NCI-H748 treated with DMSO at 0.1 percent for 48 hours (cell line): ENCODE results near the gene ASCC1.
"Not testable (repeated sequence)": the region's sequence is repeated elsewhere in the genome, so short reads cannot be mapped to it uniquely, and the experiment has no call there.

Experiments used
- DNase-seq: peaks from one replicate; lab custom pipeline; 2025; lab: John Stamatoyannopoulos, UW

ASCC1 gene

DNA sequence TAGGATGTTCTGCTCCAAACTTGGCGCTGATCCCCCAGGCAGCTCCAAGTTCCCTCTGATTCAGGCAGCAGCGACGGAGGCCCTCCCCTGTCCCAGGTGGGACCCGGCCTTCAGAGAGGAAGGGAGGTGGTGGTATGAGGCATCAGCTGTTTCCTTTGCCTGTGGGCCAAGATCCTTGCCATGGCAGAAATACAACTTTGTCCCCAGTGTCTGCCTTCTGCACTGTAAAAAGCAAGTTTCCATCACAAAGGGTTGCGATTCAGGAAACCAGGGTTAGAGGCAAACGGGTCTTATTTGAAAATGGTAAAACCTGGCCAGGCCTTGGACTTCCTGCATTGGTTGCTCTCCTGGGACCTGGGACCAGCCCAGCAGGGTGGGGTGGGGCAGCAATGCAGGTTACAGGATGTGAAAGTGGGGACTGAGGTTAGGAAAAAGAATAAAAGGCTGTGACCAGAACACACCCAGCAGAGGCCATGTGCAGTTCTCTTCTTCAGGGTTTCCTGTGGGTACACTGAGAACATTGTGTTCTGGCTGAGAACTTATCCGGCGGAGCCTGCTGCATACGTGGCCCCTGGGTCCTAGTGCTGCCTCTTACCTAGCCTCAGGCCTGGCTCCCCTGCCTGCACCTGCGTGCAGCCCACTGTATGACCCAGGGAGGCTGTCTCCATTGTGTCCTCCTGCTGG, 32.5 kb upstream of the ASCC1 start:
- DNase-seq: no peak

DNA sequence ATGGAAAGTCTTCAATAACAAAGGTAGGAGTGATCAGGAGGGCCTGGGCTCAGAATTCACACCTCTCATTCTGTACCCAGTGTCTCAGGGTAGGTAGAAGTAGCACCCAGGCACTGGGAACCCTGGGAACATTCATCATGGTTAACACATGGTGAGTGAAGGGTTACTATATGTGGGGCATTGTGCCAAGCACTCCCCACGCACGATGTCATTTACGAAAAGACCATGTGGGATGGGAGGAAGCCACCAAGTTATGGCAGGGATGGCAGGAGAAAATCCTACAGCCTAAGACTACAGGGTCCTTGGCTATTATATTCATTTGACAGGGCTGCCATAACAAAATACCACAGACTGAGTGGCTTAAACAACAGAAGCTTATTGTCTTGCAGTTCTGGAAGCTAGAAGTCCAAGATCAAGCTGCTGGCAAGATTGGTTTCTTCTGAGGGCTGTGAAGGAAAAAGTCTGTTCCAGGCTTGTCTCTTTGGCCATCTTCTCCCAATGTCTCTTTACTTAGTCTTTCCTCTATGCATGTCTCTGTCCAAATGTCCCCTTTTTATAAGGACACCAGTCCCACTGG, 30.0 kb upstream of the ASCC1 start:
- DNase-seq: no peak

DNA sequence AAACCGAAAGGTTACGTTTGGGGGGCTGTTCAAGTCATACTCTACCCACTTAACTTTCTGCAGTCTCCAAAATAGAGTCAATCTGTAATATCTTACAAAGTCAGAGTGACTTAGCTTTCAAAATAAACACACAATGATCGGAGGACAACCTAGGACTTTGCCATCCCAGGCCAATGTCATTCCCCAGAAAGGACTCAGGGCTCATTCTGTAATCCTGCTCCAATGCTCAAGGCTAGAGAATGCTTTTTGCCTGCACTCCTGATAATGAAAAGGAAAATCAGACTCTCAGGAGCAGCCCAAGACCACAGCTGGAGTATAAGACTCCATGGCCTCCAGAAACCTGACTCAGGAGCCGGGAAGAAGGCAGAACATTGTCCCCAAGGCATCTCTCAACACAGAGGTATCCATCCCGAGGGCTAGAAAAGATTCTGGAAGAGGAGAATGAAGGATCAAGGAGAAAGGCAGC, 28.5 kb upstream of the ASCC1 start:
- DNase-seq: no peak

DNA sequence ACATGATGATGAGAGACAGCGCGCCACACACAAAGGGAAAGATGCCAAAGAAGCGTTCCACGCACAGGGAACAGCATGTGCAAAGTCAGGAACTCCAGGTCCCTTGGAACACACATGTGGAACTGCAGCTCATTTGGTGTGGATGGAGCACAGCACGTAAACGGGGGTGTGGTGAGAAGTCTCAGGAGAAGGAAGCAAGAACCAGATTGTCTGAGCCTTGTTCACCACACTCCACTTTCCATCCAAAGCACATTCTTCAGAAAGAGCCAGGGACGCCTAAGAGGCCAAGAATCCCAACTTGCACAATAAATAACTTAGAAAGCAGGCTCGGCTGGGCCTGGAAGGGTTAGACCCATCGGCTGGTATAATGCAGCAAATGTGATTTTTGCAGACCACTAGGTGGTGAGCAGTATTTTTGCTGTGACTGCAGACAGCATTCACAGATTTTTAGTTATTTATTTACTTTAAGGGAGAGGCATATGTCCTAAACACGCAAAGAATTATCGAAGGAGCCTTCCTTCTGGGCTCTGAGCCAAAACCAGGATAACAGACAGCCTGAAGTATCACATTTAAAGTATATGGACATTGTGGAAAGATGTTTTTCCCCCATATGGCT, 27.9 kb upstream of the ASCC1 start:
- no peak for DNase-seq

DNA sequence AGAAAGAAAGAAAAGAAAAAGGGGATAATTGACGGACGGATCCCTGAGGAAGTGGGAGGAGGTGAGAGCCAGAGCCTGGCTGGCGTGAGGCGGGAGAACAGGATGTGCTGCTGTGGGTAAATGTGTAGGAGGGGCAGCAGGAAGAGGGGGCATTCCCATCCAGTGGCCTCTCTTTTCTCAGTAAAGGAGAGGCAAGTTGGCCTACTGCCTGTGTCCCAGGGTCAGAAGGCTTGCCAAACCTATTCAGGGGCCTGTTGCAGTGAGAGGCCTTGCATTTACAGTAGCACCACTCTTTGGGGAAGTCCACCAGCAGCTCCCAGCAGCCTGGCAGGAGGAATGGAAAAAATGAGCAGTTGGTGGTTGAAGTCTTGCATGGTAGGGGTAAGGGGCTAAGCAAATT, 26.6 kb upstream of the ASCC1 start:
- no peak for DNase-seq

DNA sequence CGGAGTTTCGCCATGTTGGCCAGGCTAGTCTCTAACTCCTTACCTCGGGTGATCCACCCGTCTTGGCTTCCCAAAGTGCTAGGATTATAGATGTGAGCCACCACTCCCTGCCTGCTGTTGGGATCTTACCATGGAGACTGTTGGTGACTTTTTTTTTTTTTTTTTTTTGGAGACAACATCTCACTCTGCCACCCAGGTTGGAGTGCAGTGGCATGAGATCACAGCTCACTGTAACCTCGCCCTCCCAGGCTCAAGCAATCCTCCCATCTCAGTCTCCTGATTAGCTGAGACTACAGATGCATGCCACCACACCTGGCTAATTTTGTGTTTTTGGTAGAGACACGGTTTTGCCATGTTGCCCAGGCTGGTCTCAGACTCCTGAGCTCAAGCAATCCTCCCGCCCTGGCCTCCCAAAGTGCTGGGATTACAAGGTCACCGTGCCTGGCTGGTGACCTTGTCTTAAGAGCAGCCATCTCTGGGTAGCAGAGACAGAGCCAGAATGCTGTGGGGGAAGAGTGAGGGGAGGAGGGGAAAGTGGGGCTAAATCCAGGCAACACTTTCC, 25.7 kb upstream of the ASCC1 start:
- DNase-seq: no peak

DNA sequence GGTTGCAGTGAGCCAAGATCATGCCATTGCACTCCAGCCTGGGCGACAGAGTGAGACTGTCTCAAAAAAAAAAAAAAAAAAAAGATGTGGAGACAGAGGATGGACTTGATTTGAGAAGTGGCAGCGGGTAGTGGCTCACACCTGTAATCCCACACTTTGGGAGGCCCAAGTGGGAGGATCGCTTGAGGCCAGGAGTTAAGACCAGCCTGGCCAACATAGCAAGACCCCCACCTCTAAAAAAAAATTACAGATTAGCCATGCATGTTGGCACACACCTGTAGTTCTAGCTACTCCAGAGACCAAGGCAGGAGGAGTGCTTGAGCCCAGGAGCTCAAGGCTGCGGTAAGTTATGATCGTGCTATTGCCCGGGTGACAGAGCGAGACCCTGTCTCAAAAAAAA, 24.3 kb upstream of the ASCC1 start:
- DNase-seq: no peak

DNA sequence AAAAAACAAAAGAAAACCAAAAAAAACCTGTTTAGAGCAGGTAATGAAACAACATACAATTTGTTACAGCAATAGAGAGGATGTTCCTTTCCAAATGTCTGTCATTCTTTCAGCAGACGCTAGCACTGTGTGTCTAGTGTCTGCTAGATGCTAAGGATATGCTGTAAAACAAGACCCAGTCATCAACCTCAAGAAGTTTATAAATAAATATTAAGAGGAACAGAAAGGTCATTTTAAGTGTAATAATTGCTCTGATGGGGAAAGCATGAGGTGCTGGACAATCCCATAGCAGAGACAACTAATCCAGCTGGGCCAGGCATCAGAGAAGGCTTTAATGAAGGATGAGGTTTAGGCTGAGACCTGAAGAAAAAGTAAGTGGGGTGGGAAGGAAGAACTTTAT, 23.3 kb upstream of the ASCC1 start:
- no peak for DNase-seq

DNA sequence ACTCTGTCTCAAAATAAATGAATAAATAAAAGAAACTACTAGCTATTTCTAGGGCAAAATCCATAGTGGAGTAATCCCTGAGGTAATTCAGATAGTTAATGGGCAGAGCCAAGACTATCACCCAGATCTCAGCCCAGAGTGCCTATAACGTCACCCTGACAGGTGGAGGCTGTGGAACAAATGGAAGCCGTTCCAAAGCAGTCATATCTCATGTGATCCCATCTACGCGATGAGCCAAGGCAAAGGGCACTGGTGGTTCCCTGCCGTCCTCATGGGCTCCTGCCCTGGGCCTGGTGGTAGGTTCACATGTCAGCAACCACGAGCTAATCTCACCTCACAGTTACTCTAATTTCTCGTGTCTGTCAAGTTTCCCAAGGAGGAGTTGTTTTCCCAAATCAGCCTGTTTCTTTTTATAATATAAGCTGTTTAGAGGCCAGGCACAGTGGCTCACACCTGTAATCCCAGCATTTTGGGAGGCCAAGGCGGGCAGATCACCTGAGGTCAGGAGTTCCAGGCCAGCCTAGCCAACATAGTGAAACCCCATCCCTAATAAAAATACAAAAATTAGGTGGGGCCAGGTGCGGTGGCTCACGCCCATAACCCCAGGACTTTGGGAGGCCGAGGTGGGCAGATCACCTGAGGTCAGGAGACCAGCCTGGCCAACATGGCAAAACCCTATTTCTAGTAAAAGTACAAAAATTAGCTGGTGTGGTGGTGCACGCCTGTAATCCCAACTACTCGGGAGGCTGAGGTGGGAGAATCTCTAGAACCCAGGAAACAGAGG, 22.5 kb upstream of the ASCC1 start:
- DNase-seq: no peak

DNA sequence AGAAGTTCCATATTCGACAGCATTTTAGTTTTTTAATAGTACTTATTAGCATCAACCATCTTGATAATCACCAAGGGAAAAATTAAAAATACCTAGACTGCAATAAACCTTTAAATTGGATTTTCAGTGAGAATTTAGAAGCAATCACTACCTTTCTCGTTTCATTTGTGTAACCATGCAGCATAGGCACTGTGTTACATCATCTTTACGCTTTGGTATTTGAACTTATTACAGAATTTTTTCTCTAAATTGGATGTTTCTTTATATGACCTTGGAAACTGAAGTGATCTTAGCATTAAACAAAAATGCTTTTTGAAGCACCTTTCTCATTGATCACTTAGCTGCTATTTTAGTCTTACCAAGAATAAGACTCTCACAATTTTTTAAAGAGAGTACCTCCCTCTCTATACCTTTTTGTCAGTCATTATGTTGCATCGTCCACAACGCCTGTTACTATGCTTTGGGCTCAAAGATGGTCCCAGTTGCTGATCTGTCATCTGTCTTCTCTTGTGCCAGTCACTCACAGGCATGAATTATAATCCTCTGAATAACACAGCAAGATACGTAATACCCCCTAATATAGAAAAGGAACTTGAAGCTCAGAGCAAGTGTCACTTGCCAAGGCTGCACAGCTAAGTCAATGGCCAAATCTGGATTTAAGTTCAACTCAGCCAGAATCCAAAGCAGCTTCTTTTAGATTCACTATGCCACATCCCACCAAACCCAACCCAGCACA, 19.6 kb upstream of the ASCC1 start:
- DNase-seq: no peak

DNA sequence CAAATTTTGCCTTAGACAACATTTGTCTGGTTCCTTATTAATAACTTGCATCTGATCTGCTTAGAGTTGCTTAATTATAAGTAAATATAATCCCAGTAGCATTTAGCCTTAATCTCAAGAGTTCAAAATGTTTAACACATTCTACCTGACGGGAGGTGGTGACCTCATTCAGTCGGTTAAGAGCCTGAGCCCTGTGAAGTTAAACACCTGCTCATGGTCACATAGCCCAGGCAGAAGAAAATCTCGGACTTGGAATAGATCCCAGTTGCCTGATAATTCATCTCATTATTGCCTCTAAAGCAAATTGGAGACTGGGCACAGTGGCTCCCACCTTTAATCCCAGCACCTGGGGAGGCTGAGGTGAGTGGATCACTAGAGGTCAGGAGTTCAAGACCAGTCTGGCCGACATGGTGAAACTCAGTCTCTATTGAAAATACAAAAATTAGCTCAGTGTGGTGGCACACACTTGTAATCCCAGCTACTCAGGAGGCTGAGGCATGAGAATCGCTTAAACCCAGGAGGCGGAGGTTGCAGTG, 18.6 kb upstream of the ASCC1 start:
- no peak for DNase-seq

DNA sequence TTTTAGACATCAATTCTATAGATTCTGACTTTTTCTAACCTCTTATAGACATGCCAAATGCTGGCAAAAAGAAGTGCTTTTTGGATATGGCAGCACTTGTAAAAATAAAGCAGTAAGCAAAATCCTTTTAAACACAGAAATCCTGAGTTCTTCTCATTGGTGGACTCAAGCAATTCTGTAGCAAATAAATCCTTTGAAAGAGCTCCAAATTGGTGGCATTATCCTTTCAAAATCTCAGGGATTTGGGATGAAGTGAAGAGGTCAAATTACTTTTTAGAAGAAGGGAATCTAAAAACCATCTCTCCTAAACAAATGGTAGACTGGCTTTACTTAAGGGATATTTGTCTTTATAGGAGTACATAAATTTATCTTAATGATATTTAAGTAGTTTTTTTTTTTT, 17.5 kb upstream of the ASCC1 start:
- DNase-seq: no peak

DNA sequence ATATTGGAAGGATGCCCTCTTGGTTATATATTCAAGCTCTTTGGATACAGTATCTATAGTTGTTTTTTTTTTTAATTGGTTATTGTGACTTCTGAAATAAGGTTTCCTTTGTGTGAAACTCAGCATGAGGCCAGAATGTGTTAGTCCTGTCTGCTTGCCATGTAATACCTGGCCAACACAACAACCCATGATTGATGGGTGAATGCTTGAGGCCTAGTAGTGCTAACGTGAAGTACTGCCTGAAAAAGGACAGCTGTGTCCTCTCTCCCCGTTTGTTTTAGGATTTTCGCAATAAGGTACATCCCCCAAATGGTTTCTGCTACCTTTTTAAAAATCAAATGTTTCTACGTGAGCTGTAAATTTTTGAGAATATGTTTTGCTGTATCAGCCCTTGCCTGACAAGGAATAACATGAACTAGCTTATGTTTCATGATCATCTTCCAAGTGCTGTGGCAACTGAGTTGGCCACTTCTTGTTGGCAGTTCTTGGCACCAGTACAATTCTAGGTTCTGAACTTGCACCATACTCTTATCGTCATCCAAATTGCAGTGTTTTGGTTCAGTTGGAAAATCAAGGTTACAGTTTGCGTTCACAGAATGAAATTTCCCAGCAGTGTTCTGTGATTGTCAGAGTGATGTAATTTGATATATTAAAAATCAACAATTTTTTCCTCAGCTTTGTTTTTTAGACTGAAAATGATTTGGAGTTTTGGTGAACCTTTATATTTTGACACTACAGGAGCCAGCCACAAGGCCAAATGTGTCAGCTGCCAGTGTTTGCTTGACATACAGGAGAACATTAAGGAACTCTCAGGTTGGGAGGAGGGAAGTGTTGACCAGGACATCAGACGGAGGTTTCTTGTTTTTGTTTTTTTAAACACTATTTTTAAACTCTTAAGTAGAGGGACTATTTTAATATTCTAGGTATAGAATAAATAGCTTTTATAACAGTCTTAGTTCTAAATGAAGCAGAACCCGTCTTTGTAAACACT, 13.5 kb upstream of the ASCC1 start:
- peak; percentile 12 for DNase-seq

DNA sequence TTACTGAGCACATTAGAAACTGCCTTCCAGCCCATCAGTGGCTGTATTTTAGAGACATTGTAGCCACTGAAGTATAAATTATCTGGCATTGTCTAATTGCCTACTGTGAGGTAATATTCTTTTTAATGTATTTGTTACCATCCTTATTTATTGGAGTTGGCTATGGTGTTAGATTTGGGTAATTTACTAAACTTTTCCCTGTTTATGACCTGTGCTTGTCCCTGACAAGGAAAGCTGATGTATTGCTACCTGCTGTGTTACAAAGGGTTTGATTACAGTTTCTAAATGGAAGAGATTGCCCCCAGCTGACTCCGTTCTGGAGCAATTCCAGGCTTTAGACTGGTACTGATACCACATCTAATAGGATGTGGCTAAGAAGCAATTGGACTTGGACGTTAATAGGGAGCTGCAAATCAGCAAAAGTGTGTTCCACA, 12.3 kb upstream of the ASCC1 start:
- peak; percentile 64 for DNase-seq

DNA sequence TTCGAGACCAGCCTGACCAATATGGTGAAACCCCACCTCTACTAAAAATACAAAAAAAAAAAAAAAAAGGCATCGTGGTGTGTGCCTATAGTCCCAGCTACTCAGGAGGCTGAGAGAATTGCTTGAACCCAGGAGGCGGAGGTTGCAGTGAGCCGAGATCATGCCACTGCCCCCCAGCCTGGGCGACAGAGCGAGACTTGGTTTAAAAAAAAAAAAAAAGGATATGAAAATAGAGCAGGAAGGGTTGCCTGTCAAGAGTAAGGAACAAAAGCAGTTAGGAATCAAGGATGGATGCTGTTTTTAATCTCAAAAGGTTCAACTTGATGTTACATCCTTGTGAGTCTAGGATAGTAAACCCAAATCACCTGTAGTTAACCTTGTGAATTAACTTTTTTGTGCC, 11.8 kb upstream of the ASCC1 start:
- DNase-seq: no peak

DNA sequence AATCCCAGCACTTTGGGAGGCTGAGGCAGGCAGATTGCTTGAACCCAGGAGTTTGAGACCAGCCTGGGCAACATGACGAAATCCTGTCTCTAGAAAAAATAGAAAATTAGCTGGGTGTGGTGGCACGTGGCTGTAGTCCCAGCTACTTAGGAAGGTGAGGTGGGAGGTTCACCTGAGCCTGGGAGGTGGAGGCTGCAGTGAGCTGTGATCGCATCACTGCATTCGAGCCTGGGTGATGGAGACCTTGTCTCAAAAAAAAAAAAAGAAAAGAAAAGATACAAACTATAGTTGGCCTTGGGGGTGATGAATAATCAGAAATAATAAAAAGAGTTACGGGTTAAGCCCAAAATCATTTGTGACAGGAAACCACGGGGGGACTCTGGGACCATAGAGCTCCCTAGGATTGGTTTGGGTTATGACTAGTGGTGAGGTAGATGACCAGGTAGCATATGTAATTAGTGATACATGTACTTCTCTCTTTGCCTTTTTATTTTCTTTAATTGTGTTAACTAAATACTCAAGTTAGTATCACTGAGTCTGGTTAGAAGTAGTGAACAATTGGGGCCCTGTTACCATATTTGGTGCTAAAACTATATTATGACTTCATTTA, 10.4 kb upstream of the ASCC1 start:
- no peak for DNase-seq

DNA sequence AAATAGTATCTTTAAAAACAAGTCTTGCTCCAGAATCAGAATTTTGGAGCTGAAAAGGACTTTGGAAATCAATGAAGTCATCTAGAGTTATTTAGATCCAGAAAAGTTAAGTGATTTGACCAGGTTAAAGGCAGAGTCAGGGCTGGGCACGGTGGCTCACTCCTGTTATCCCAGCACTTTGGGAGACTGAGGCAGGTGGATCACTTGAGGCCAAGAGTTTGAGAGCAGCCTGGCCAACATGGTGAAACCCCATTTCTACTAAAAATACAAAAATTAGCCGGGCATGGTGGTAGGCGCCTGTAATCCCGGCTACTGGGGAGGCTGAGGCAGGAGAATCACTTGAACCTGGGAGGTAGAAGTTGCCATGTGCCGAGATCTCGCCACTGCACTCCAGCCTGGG, 8.1 kb upstream of the ASCC1 start:
- DNase-seq: not testable (repeated sequence)

DNA sequence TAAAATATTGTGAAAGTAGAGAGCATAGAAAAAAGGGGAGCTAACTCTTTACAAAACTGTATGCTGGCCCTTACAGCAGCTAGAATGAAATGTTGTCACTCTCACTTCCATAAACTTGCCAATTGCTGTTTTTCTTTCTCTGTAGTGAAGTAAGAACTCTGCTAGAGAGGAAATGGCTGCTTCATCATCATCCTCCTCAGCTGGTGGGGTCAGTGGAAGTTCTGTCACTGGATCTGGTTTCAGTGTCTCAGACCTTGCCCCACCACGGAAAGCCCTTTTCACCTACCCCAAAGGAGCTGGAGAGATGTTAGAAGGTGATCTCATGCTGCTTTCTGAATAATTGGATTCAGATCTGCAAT, 7.6 kb upstream of the ASCC1 start:
- no peak for DNase-seq

DNA sequence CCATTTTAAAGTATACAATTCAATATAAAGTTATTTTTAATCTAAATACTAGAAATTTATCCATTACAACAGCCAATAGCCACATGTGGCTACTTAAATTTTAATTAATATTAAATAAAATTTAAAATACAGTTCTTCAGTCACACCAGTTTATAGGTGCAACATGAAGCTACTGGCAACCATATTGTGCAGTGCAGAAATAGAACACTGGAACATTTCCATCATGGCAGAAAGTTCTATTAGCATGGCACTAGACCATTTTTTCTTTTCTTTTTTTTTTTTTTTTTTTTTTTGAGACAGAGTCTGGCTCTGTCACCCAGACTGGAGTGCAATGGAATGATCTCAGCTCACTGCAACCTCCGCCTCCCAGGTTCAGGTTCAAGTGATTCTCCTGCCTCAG, 5.2 kb upstream of the ASCC1 start:
- no peak for DNase-seq

DNA sequence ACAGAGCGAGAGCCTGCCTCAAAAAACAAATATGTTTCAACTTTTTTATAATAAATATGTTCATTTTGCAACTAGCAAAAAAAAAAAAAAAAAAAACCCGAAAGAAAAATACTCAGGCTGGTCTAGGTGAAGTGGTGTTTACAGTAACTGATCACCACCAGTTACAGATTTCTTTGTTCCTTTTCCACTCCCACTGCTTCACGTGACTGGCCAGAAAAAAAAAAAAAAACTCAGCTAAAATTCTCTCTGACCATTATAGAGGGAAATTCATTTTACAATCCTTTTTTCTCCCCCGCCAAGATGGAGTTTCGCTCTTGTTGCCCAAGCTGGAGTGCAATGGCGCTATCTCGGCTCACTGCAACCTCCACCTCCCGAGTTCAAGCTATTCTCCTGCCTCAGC, 4.6 kb upstream of the ASCC1 start:
- DNase-seq: no peak
